Activated CD4-positive, alpha-beta memory T cell treated with anti-CD3 and anti-CD28 coated beads, Interleukin-2, amount 10 ng/mL, durations not matched to agents 7 days and 5 days (primary cell): ENCODE data around the gene WBP1. TPM values are rescaled to one million over a fixed set of nuclear protein-coding genes. Genes with fewer than 3 reads are reported as not detected.

ENCODE experiments used
- CTCF ChIA-PET: fragments of 350-600 bp; sonication (Branson Sonifier 250); formaldehyde crosslinking; loops from one replicate; lab custom pipeline; 2021; ENCODE audit warnings: antibody characterized with exemption, inconsistent platforms; lab: Charles Lee
- POLR2A ChIA-PET: fragments of 350-600 bp; sonication (Branson Sonifier 250); formaldehyde crosslinking; loops from one replicate; lab custom pipeline; 2021; ENCODE audit warnings: antibody characterized with exemption; lab: Charles Lee
- DNase-seq: peaks from one replicate; pipeline ENCODE4 v3.0.0-alpha.2; 2020
- H3K27ac Mint-ChIP-seq: one replicate; pipeline ENCODE4 v1.8.0; 2021; ENCODE audit warnings: mild to moderate bottlenecking, mixed read lengths
- H3K27me3 Mint-ChIP-seq: one replicate; pipeline ENCODE4 v1.8.0; 2021; ENCODE audit warnings: mixed read lengths
- H3K36me3 Mint-ChIP-seq: one replicate; pipeline ENCODE4 v1.8.0; 2021; ENCODE audit warnings: low read depth, mixed read lengths
- H3K4me1 Mint-ChIP-seq: one replicate; pipeline ENCODE4 v1.8.0; 2021; ENCODE audit warnings: mixed read lengths
- H3K4me3 Mint-ChIP-seq: one replicate; pipeline ENCODE4 v1.8.0; 2021; ENCODE audit warnings: mild to moderate bottlenecking, mixed read lengths
- H3K9me3 Mint-ChIP-seq: one replicate; pipeline ENCODE4 v1.8.0; 2021; ENCODE audit warnings: mixed read lengths
- total RNA-seq, 2 experiments: library from RNA; stranded (reverse); gene quantifications; one replicate each; pipeline ENCODE4 v1.2.3, GENCODE V29; 2021

WBP1 gene
- total RNA-seq, 2 experiments from 2014 or later: 58.3 to 60.4 TPM

GRCh38 chr2:74503506-74504475, 45.6 kb downstream of the WBP1 start:
- peaks cover 42% of the 10 kb centered on the region for H3K27me3 Mint-ChIP-seq
- no peaks in the 10 kb centered on the region for H3K9me3 Mint-ChIP-seq
- ChIA-PET POLR2A (interaction anchor here (0.8 to 3.7 kb wide), 7 partner anchors 10 to 47 kb away, joined by 3 to 25 read pairs (median 7); partner anchors contain the start of genes AUP1, CCDC142, DQX1 and HTRA2), CTCF (interaction anchor here (1.2 to 2.5 kb wide), 7 partner anchors 10 to 84 kb away, joined by 3 to 12 read pairs (median 5); partner anchors contain the start of genes CCDC142 and TTC31)
- peaks cover 60% of the 10 kb centered on the region for H3K36me3 Mint-ChIP-seq
- H3K4me1 Mint-ChIP-seq: peaks cover 73% of the 10 kb centered on the region
- no peak overlapping the region for H3K27ac Mint-ChIP-seq
- peak overlapping the region; percentile 71 for H3K4me3 Mint-ChIP-seq
- no peak for DNase-seq

- Mint-ChIP-seq H3K4me1 (peaks cover 68% of the 10 kb centered on the region), H3K36me3 (peaks cover 56% of the 10 kb centered on the region), H3K27me3 (peaks cover 37% of the 10 kb centered on the region), H3K27ac (no peak overlapping the region), H3K9me3 (no peaks in the 10 kb centered on the region), H3K4me3 (peak overlapping the region; percentile 8)
- POLR2A ChIA-PET: interaction anchor here (1.0 to 3.7 kb wide), 4 partner anchors 10 to 25 kb away, joined by 4 to 25 read pairs (median 14); partner anchors contain the start of genes AUP1, CCDC142, DQX1 and HTRA2
- DNase-seq: no peak
- CTCF ChIA-PET: interaction anchor here (1.4 to 2.5 kb wide), 3 partner anchors 19 to 83 kb away, joined by 3 to 12 read pairs (median 6); partner anchors contain the start of genes CCDC142 and TTC31
Measured at GRCh38 chr2:74504591-74504990, 46.4 kb downstream of the WBP1 start.

GRCh38 chr2:74505448-74506246, 47.4 kb downstream of the WBP1 start:
- H3K4me3 Mint-ChIP-seq: no peak overlapping the region
- POLR2A ChIA-PET: interaction anchor here (3.1 to 5.1 kb wide), 4 partner anchors 9 to 25 kb away, joined by 18 to 52 read pairs (median 22); partner anchors contain the start of genes AUP1, CCDC142, HTRA2 and TLX2
- no peak for DNase-seq
- peaks cover 50% of the 10 kb centered on the region for H3K36me3 Mint-ChIP-seq
- H3K27me3 Mint-ChIP-seq: peaks cover 33% of the 10 kb centered on the region
- CTCF ChIA-PET: interaction anchor here (2.5 kb wide), 1 partner anchor 82 kb away, joined by 6 read pairs; no protein-coding TSS in a partner anchor
- peaks cover 70% of the 10 kb centered on the region for H3K4me1 Mint-ChIP-seq
- H3K9me3 Mint-ChIP-seq: no peaks in the 10 kb centered on the region
- no peak overlapping the region for H3K27ac Mint-ChIP-seq

GRCh38 chr2:74507145-74507925, 49.1 kb downstream of the WBP1 start, which contains the start of gene PCGF1:
TSS of gene PCGF1 (minus strand) at chr2:74507695. CDS start at chr2:74507668, 27 bp downstream.
- CTCF ChIA-PET: interaction anchor here (1.5 to 1.9 kb wide), 2 partner anchors 24 to 78 kb away, joined by 4 read pairs; no protein-coding TSS in a partner anchor
- Mint-ChIP-seq H3K36me3 (peaks cover 38% of the 10 kb centered on the region), H3K9me3 (no peaks in the 10 kb centered on the region), H3K27ac (peak within 1 kb of the TSS; percentile 99), H3K27me3 (peaks cover 29% of the 10 kb centered on the region), H3K4me1 (peaks cover 69% of the 10 kb centered on the region), H3K4me3 (peak within 1 kb of the TSS; percentile 97)
- peak; percentile 98 for DNase-seq
- POLR2A ChIA-PET: interaction anchor here (1.1 to 5.1 kb wide), 6 partner anchors 9 to 49 kb away, joined by 3 to 52 read pairs (median 11); partner anchors contain the start of genes AUP1, CCDC142, HTRA2 and LBX2

GRCh38 chr2:74507926-74508520, 49.8 kb downstream of the WBP1 start:
- Mint-ChIP-seq H3K27me3 (peaks cover 29% of the 10 kb centered on the region), H3K4me1 (peaks cover 62% of the 10 kb centered on the region), H3K27ac (peak overlapping the region; percentile 99), H3K36me3 (peaks cover 38% of the 10 kb centered on the region), H3K9me3 (no peaks in the 10 kb centered on the region), H3K4me3 (peak overlapping the region; percentile 97)
- ChIA-PET POLR2A (interaction anchor here (1.1 to 5.1 kb wide), 7 partner anchors 8 to 50 kb away, joined by 3 to 52 read pairs (median 11); partner anchors contain the start of genes AUP1, CCDC142, HTRA2 and LBX2), CTCF (interaction anchor here (1.9 to 2.9 kb wide), 2 partner anchors 77 to 78 kb away, joined by 4 to 10 read pairs; no protein-coding TSS in a partner anchor)
- DNase-seq: peak; percentile 32

- Mint-ChIP-seq H3K27me3 (peaks cover 37% of the 10 kb centered on the region), H3K27ac (no peak overlapping the region), H3K4me1 (peaks cover 54% of the 10 kb centered on the region), H3K4me3 (no peak overlapping the region), H3K36me3 (peaks cover 21% of the 10 kb centered on the region), H3K9me3 (no peaks in the 10 kb centered on the region)
- DNase-seq: no peak
- ChIA-PET POLR2A (interaction anchor here (0.9 to 5.1 kb wide), 9 partner anchors 9 to 56 kb away, joined by 3 to 52 read pairs (median 4); partner anchors contain the start of genes AUP1, CCDC142, HTRA2 and INO80B), CTCF (interaction anchor here (0.9 to 2.9 kb wide), 3 partner anchors 20 to 77 kb away, joined by 3 to 10 read pairs (median 8); partner anchors contain the start of genes AUP1 and HTRA2)
Measured at GRCh38 chr2:74510272-74510671, 52.0 kb downstream of the WBP1 start.

Other genes starting within 250 kb of the WBP1 start
- gene SLC4A5, start 115.0 kb upstream of the WBP1 start, total RNA-seq: 1 to 10 TPM; 2.5 to 3.4 TPM
- 10 to 100 TPM; 88.9 to 99.7 TPM for gene DCTN1, start 78.1 kb upstream of the WBP1 start, total RNA-seq
- gene C2orf81, start 36.8 kb upstream of the WBP1 start, total RNA-seq: 1 to 10 TPM; 1.2 to 1.6 TPM
- gene WDR54, start 36.7 kb upstream of the WBP1 start, total RNA-seq: 100 to 1,000 TPM; 102 to 105 TPM
- 1 to 10 TPM; 1.1 TPM for gene RTKN, start 16.5 kb upstream of the WBP1 start, total RNA-seq
- 10 to 100 TPM; 39.8 to 40.3 TPM for gene INO80B, start 3.4 kb upstream of the WBP1 start, total RNA-seq
- gene MOGS, start 6.9 kb downstream of the WBP1 start, total RNA-seq: 10 to 100 TPM; 70.3 to 73.1 TPM
- 100 to 1,000 TPM; 115 to 126 TPM for gene MRPL53, start 14.2 kb downstream of the WBP1 start, total RNA-seq
- gene CCDC142, start 24.6 kb downstream of the WBP1 start, total RNA-seq: 10 to 100 TPM; 20.9 to 25.0 TPM
- 10 to 100 TPM; 42.3 to 42.9 TPM for gene TTC31, start 24.6 kb downstream of the WBP1 start, total RNA-seq
- 1 to 10 TPM; 1.2 to 1.8 TPM for gene LBX2, start 41.2 kb downstream of the WBP1 start, total RNA-seq
- gene PCGF1, start 49.3 kb downstream of the WBP1 start, total RNA-seq: 10 to 100 TPM; 23.0 to 31.4 TPM
- 1 to 10 TPM; 2.6 to 3.3 TPM for gene TLX2, start 56.0 kb downstream of the WBP1 start, total RNA-seq
- gene DQX1, start 67.8 kb downstream of the WBP1 start, total RNA-seq: under 1 TPM; 0.33 to 0.45 TPM
- 100 to 1,000 TPM; 118 to 119 TPM for gene AUP1, start 71.3 kb downstream of the WBP1 start, total RNA-seq
- gene HTRA2, start 71.5 kb downstream of the WBP1 start, total RNA-seq: 10 to 100 TPM; 49.2 to 51.1 TPM
- gene LOXL3, start 95.5 kb downstream of the WBP1 start, total RNA-seq: under 1 TPM; 0.60 to 0.70 TPM
- gene DOK1, start 96.3 kb downstream of the WBP1 start, total RNA-seq: 10 to 100 TPM; 45.2 to 46.8 TPM
- not detected for gene M1AP, start 189.9 kb downstream of the WBP1 start, total RNA-seq
- 1 to 10 TPM; 6.6 to 8.2 TPM for gene SEMA4F, start 195.8 kb downstream of the WBP1 start, total RNA-seq